IPS-18a (cell line): Measurements from ENCODE around the gene SHISA8.
"Not testable (repeated sequence)": the region's sequence is repeated elsewhere in the genome, so short reads cannot be mapped to it uniquely, and the experiment has no call there.

Source experiments
- H3K27ac ChIP-seq: one replicate; pipeline ENCODE4 v1.5.1; 2013; ENCODE audit warnings: low read length
- H3K27me3 ChIP-seq: one replicate; pipeline ENCODE4 v1.6.1; 2013; ENCODE audit warnings: mild to moderate bottlenecking, low read length; ENCODE audit not compliant: control insufficient read depth, insufficient read depth
- H3K36me3 ChIP-seq: one replicate; pipeline ENCODE4 v1.6.1; 2013; ENCODE audit warnings: low read depth, low read length; ENCODE audit not compliant: control insufficient read depth
- H3K4me1 ChIP-seq: one replicate; pipeline ENCODE4 v1.6.1; 2013; ENCODE audit warnings: low read depth, low read length; ENCODE audit not compliant: control insufficient read depth
- H3K4me3 ChIP-seq: one replicate; pipeline ENCODE4 v1.5.1; 2013; ENCODE audit warnings: low read length
- H3K9ac ChIP-seq: one replicate; pipeline ENCODE4 v1.6.1; 2013; ENCODE audit warnings: mild to moderate bottlenecking, low read length, moderate library complexity
- H3K9me3 ChIP-seq: one replicate; pipeline ENCODE4 v1.6.1; 2013; ENCODE audit warnings: low read depth, low read length; ENCODE audit not compliant: control insufficient read depth

The SHISA8 gene

GRCh38 chr22:41880653-41881052 lies 34.2 kb downstream of the SHISA8 start:
- Histone ChIP-seq H3K9ac (no peak overlapping the region), H3K27me3 (no peaks in the 10 kb centered on the region), H3K36me3 (peaks cover 93% of the 10 kb centered on the region), H3K9me3 (no peaks in the 10 kb centered on the region), H3K4me1 (no peaks in the 10 kb centered on the region), H3K27ac (no peak overlapping the region), H3K4me3 (no peak overlapping the region)

- H3K27ac ChIP-seq, result no peak overlapping the region
Measured at GRCh38 chr22:41876675-41877074, 38.2 kb downstream of the SHISA8 start.

GRCh38 chr22:41876275-41876674 lies 38.6 kb downstream of the SHISA8 start:
- Histone ChIP-seq H3K4me1 (no peaks in the 10 kb centered on the region), H3K4me3 (no peak overlapping the region), H3K9me3 (no peaks in the 10 kb centered on the region), H3K27ac (no peak overlapping the region), H3K27me3 (no peaks in the 10 kb centered on the region), H3K36me3 (peaks cover 90% of the 10 kb centered on the region), H3K9ac (no peak overlapping the region)

More at GRCh38 chr22:41876675-41877074, 38.2 kb downstream of the SHISA8 start:
- peaks cover 90% of the 10 kb centered on the region for H3K36me3 ChIP-seq
- H3K9me3 ChIP-seq, result no peaks in the 10 kb centered on the region
- no peaks in the 10 kb centered on the region for H3K4me1 ChIP-seq
- H3K9ac ChIP-seq, result no peak overlapping the region
- no peak overlapping the region for H3K4me3 ChIP-seq
- H3K27me3 ChIP-seq, result no peaks in the 10 kb centered on the region

- H3K9me3 ChIP-seq, result no peaks in the 10 kb centered on the region
- peaks cover 90% of the 10 kb centered on the region for H3K36me3 ChIP-seq
- H3K4me1 ChIP-seq, result no peaks in the 10 kb centered on the region
- H3K4me3 ChIP-seq, result no peak overlapping the region
- H3K9ac ChIP-seq, result no peak overlapping the region
- no peak overlapping the region for H3K27ac ChIP-seq
- no peaks in the 10 kb centered on the region for H3K27me3 ChIP-seq
Measured at GRCh38 chr22:41875531-41876270, 39.2 kb downstream of the SHISA8 start.

- Histone ChIP-seq H3K27me3 (no peaks in the 10 kb centered on the region), H3K27ac (no peak overlapping the region), H3K4me1 (no peaks in the 10 kb centered on the region), H3K4me3 (no peak overlapping the region), H3K9ac (no peak overlapping the region), H3K9me3 (no peaks in the 10 kb centered on the region), H3K36me3 (peaks cover 90% of the 10 kb centered on the region)
Measured at GRCh38 chr22:41874090-41874489, 40.8 kb downstream of the SHISA8 start.

GRCh38 chr22:41873391-41873790 lies 41.5 kb downstream of the SHISA8 start:
- Histone ChIP-seq H3K27me3 (no peaks in the 10 kb centered on the region), H3K4me3 (no peak overlapping the region), H3K4me1 (no peaks in the 10 kb centered on the region), H3K9ac (no peak overlapping the region), H3K9me3 (no peaks in the 10 kb centered on the region), H3K36me3 (peaks cover 90% of the 10 kb centered on the region), H3K27ac (no peak overlapping the region)

- Histone ChIP-seq H3K27me3 (no peaks in the 10 kb centered on the region), H3K27ac (no peak overlapping the region), H3K36me3 (peaks cover 85% of the 10 kb centered on the region), H3K4me3 (no peak overlapping the region), H3K9ac (no peak overlapping the region), H3K4me1 (no peaks in the 10 kb centered on the region), H3K9me3 (no peaks in the 10 kb centered on the region)
Measured at GRCh38 chr22:41870786-41871185, 44.1 kb downstream of the SHISA8 start.

GRCh38 chr22:41870081-41870480 lies 44.8 kb downstream of the SHISA8 start:
- H3K9me3 ChIP-seq, H3K4me1 ChIP-seq, H3K27me3 ChIP-seq, H3K4me3 ChIP-seq, H3K27ac ChIP-seq, H3K9ac ChIP-seq: not testable (repeated sequence)
- H3K36me3 ChIP-seq, result peaks cover 78% of the 10 kb centered on the region

GRCh38 chr22:41868556-41868955 lies 46.3 kb downstream of the SHISA8 start:
- Histone ChIP-seq H3K36me3 (peaks cover 62% of the 10 kb centered on the region), H3K27ac (no peak overlapping the region), H3K4me1 (no peaks in the 10 kb centered on the region), H3K27me3 (no peaks in the 10 kb centered on the region), H3K4me3 (no peak overlapping the region), H3K9ac (no peak overlapping the region), H3K9me3 (no peaks in the 10 kb centered on the region)

GRCh38 chr22:41863472-41863871 lies 51.4 kb downstream of the SHISA8 start:
- Histone ChIP-seq H3K27me3 (no peaks in the 10 kb centered on the region), H3K36me3 (peaks cover 20% of the 10 kb centered on the region), H3K27ac (no peak overlapping the region), H3K9ac (no peak overlapping the region), H3K4me1 (no peaks in the 10 kb centered on the region), H3K9me3 (no peaks in the 10 kb centered on the region), H3K4me3 (no peak overlapping the region)

- Histone ChIP-seq H3K27ac (no peak overlapping the region), H3K9me3 (no peaks in the 10 kb centered on the region), H3K4me3 (no peak overlapping the region), H3K27me3 (no peaks in the 10 kb centered on the region), H3K36me3 (peaks cover 17% of the 10 kb centered on the region), H3K4me1 (peaks cover 2% of the 10 kb centered on the region), H3K9ac (no peak overlapping the region)
Measured at GRCh38 chr22:41862530-41863266, 52.2 kb downstream of the SHISA8 start.

GRCh38 chr22:41862160-41862529 lies 52.7 kb downstream of the SHISA8 start:
- H3K4me1 ChIP-seq, result peaks cover 2% of the 10 kb centered on the region

More at GRCh38 chr22:41862160-41862529, 52.7 kb downstream of the SHISA8 start:
- H3K9me3 ChIP-seq, result no peaks in the 10 kb centered on the region
- H3K27ac ChIP-seq, result no peak overlapping the region
- H3K36me3 ChIP-seq, result peaks cover 15% of the 10 kb centered on the region
- H3K4me3 ChIP-seq, result no peak overlapping the region
- H3K27me3 ChIP-seq, result no peaks in the 10 kb centered on the region
- H3K9ac ChIP-seq, result no peak overlapping the region
